HT-29 (cell line): ENCODE measurements around the gene BORA. TPM values are rescaled to one million over a fixed set of nuclear protein-coding genes. Genes with fewer than 3 reads are reported as not detected.
A peak's percentile ranks its signal among the peaks of the same experiment; 100 is the strongest.
"Not testable (repeated sequence)": the region's sequence is repeated elsewhere in the genome, so short reads cannot be mapped to it uniquely, and the experiment has no call there.

ENCODE experiments used
- DNase-seq: peaks from one replicate; pipeline ENCODE4 v3.0.0-alpha.2; 2015; ENCODE audit warnings: low spot score
- total RNA-seq: library from RNA; depleted of rRNA; stranded (reverse); fragments of >200 nt; shearing (Covaris generic); gene quantifications from 2 replicates; pipeline ENCODE4 v1.2.3, GENCODE V29; 2014; rRNA removed

The BORA gene
- 13.4 and 17.3 TPM in 2 replicates for total RNA-seq

DNA sequence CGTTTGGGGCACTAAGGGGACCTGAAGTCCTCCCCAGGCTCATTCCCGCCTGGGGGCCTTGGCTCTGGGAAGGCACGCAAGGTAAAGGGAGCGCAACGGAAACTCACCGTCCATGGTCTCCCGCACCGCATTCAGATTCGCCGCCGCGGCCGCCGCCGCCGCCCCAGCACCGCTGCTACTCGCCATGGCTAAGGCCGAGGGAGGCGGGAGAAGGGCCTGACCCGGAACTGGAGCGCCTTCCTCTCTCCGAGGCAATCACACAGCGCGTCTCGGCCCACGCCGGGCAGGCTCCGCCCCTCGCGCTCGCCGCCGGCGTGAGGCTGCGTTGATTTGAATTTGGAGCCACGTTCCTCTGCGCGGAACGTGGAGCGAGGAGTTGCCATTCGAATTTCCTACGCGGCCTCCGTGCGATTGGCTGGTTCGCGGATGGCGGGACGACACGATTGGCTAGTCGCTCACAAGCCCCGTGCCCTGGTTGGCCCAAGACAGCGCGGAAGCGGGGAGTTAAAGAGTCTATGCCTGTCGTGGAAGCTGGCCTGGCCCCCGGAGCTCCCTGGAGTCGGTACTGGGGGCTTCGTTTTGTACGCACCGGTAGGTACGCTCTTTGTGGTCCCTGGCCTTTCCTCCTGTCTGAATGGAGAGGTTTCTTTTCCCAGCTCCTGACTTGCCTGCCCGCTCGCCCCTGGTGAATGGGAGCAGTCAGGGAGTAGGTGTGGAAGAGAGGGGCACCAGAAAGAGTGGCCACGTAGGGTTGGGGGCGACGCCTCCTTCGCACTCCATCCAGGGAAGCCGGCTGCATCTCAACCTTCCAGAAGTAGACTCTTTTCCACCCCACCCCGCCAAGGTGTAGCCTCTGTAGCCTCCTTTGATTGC lies at the start of gene BORA, which contains the start of gene MZT1:
BORA (plus strand) TSS at position 507 of the 873 bp plus-strand sequence. CDS start 1,018 bp downstream, outside the sequence.
MZT1 (minus strand) TSS at position 213 of the 873 bp plus-strand sequence; CDS start at position 186, 27 bp downstream.
- peak; percentile 99 for DNase-seq

DNA sequence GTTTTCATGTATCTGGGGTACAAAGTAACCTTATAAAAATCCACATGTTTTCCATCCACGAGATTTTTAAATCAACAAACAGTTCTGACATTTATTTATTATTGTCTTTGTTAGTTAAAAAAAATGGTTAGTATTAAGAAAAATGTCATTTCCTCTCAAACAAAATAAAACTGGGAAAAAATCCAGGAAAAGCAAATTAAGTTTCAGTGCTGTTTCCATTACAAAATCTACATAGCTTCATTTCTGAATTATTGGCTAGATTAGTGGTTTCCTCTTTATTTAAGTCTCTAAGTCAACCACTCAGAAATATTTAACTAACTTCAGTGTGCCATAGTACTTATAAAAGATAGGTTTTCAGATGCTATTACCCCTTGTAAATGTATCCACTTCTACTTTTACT lies 49.4 kb upstream of the BORA start:
- DNase-seq = no peak

GRCh38 chr13:72680353-72680752 lies 47.4 kb upstream of the BORA start:
- DNase-seq = no peak

DNA sequence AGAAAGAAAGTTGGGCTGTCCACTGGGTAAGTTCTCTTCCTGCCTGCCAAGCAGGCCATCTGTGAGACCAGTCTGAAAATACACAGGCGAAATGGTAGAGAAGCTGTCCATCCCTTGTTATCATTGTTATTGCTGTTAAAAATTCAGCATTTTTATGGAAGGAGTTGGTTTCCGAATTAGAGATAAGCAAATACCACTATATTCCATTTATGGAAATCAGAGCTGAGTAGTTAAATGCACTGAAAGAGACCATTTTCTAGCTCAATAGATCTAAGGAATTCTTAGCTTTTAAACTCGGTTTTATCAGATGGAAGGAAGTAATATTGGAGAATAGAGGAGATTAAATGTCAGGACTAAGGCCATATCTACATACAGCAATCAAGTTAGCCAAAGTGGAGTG lies 41.0 kb upstream of the BORA start:
- no peak for DNase-seq

GRCh38 chr13:72689181-72689696 lies 38.5 kb upstream of the BORA start:
- DNase-seq = no peak

DNA sequence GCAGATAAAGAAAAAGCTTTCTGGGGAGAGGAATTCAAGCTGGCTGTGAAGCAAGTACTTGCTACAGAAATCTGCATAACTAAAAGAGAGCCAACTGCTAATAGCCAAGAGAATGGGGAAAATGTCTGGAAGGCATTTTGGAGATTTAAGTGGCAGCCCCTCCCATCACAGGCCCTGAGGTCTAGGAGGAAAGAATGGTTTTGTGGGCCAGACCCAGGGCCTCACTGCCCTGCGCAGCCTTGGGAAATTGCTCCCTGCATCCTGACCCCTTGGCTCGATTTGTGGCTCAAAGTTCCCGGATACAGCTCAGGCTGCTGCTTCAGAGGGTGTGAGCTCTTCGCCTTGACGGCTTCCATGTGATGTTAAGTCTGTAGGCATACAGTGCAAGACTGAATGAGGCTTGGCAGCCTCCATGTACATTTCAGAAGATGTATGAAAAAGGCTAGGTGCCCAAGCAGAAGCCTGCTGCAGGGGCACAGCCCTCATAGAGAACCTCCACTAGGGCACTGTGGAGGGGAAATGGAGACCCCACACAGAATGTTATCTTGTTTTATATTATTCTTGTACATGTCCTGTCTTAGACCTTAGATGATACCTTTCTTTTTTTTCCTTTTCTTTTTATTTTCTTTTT lies 34.7 kb upstream of the BORA start:
- no peak for DNase-seq

GRCh38 chr13:72693832-72694231 lies 33.9 kb upstream of the BORA start:
- no peak for DNase-seq

GRCh38 chr13:72694314-72694713 lies 33.4 kb upstream of the BORA start:
- DNase-seq = no peak

DNA sequence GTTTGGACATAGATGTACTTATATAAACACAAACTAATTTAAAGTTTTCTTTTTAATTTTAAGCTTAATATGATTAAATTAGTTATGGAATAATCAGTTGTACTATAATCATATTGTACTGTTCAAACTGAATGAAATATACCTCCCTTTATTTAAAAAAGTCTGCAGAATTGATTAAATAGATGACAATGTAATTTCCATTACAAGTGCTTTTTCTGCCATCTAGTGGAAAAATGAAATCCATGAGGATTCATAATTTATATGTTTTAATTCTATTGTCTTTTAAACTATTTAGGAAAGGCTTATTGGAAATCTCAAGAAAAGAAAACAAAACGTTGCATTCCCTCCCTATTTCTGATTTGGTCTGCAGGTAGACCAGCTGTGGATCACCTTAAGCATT lies 31.1 kb upstream of the BORA start:
- peak; percentile 45 for DNase-seq

GRCh38 chr13:72698164-72698563 lies 29.6 kb upstream of the BORA start:
- no peak for DNase-seq

DNA sequence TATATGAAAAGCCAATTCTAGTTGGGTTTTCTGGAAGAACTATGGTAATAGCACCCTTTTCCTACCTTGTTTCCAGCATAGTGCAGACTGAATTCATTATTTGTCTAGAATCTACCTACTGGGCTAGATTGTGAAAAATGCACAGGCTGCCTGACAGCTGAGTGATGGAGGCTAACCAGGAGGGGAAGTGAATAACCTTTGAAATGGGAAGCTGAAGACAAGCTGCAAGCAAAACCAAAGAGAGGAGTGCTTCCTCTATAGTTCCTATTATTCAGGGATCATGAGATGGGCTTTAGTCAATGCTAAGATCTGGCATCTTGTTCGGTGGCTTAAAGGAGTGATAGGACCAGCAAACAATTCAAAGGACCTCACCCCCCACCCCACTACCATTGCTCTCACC lies 27.2 kb upstream of the BORA start:
- no peak for DNase-seq

- no peak for DNase-seq
These were observed 10.9 kb upstream of the BORA start for GRCh38 chr13:72716776-72717175.

DNA sequence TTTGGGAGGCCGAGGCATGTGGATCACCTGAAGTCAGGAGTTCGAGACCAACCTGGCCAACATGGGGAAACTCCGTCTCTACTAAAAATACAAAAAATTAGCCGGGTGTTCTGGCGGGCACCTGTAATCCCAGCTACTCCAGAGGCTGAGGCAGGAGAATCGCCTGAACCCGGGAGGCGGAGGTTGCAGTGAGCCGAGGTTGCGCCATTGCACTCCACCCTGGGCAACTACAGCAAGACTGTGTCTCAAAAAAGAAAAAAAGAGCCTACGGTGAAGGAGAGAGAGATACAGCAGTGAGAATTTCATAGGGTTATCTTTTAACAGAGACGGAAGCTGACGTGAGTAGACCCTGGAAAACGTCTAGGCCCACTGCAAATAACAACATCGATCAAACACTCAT lies 1.5 kb upstream of the BORA start:
- DNase-seq = not testable (repeated sequence)

GRCh38 chr13:72726726-72727416 lies 852 bp upstream of the BORA start:
- peak; percentile 39 for DNase-seq

DNA sequence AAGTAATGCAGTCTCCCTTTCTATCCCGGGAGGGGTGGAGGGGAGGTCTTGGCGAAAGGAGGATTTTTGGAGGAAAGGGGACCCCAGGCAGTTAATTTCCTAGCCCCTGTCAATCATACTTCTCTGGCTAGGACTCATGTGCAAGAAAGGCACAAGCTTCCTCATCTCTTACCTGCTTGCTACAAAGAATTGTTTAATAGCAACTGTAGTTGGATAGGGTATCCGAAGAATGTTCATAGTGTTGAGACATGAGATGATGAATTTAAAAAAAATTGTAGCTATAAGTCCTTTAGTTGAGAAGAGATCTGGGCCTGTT lies 525 bp downstream of the BORA start:
- DNase-seq = peak; percentile 48

- no peak for DNase-seq
These were observed 9.3 kb downstream of the BORA start for GRCh38 chr13:72737033-72737432.

- no peak for DNase-seq
These were observed 12.3 kb downstream of the BORA start for GRCh38 chr13:72740015-72740414.

DNA sequence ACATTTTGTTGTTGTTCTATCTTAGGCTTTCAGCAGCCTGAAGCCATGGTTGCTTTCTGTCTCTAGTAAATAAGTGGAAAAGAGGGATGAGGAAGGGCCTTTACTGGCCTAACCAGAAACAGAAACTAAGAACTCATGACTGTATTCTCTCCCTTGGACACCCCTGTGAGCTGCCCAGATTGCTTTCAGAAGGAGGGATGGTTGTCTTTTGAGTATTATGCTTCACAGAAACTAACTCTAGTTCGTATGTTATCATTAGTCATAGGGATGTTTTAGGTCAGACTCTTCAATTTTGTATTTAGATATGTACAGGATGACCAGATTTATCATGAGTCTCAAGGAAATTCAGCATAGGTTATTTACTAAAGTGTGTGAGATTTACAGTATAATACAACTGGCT lies 17.5 kb downstream of the BORA start:
- no peak for DNase-seq

DNA sequence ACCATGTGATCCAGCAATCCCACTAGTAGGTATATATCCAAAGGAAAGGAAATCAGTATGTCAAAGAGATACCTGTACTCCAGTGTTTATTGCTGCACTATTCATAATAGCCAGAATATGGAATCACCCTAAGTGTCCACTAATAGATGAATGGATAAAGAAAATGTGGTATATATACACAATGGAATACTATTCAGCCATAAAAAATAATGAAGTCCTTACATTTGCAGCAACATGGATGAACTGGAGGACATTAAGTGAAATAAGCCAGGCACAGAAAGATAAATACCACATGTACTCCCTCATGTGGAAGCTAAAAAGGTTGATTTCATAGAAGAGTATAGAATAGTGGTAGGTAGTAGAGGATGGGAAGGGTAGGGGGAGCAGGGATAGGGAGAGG lies 23.5 kb downstream of the BORA start:
- DNase-seq = no peak

DNA sequence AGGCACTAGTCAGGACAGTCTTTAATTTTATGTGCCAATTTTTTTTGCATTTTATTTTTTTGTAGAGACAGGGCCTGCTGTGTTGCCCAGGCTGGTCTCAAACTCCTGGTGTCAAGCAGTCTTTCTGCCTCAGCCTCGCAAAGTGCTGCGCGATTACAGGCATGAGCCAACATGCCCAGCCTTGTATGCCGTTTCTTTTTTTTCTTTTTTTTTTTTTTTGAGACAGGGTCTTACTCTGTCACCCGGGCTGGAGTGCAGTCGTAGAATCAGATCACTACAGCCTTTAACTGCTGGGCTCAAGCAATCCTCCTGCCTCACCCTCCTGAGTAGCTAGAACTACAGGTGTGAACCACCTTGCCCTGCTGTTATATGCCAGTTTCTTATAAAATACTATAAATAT lies 26.4 kb downstream of the BORA start:
- DNase-seq = no peak

DNA sequence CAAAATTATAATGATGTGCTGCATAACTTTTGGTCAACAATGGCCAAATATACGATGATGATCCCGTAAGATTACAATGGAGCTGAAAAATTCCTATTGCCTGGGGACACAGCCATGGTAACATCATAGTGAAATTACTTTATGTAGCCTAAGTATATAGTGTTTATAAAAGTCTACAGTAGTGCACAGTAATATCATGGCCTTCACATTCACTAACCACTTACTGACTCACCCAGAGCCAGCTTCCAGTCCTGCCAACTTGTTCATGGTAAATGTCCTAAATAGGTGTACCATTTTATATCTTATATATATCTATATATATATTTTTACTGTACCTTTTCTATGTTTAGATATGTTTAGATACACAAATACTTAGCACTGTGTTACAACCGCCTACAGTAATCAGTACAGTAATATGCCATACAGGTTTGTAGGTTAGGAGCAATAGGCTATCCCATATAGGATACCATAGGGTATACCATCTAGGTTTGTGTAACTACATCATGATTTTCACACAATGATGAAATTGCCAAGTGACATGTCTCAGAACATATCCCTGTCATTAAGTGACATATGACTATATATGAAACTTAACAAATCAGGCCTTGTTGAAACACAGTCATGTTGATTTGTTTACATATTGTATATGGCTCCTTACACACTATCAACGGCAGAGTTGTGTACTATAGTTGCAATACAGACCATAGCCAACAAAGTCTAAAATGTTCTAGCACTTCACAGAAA lies 30.2 kb downstream of the BORA start:
- DNase-seq = no peak

GRCh38 chr13:72760189-72760588 lies 32.5 kb downstream of the BORA start:
- DNase-seq = no peak
